Measurements from ENCODE around the gene DNAJC1.

DNA sequence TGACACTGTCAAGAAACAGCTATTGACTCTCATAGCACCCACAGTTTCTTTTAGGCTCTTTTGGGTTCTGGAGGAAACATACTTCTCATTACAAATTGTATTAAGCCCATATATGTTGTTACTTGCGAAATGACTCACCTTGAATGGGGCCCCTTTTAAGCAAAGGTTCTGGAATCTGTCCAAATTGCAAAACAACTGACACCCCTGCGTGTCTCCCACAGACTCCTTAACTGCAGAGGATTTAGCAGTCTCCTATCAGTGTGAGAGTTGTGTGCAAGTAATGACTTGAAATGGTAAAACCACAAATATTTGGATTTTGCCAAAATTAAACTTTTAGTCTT lies 192.3 kb downstream of the DNAJC1 start:
- TF ChIP-seq, protein P1, sequence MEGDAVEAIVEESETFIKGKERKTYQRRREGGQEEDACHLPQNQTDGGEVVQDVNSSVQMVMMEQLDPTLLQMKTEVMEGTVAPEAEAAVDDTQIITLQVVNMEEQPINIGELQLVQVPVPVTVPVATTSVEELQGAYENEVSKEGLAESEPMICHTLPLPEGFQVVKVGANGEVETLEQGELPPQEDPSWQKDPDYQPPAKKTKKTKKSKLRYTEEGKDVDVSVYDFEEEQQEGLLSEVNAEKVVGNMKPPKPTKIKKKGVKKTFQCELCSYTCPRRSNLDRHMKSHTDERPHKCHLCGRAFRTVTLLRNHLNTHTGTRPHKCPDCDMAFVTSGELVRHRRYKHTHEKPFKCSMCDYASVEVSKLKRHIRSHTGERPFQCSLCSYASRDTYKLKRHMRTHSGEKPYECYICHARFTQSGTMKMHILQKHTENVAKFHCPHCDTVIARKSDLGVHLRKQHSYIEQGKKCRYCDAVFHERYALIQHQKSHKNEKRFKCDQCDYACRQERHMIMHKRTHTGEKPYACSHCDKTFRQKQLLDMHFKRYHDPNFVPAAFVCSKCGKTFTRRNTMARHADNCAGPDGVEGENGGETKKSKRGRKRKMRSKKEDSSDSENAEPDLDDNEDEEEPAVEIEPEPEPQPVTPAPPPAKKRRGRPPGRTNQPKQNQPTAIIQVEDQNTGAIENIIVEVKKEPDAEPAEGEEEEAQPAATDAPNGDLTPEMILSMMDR (IDR thresholded peaks at IDR 0.05; ENCODE audit: control extremely low read depth in 1 of 3, insufficient read depth in 1 of 3, low read depth in 1 of 3, low read length in 3 of 3) = no peak
- TF ChIP-seq SP4 (IDR thresholded peaks at IDR 0.05; ENCODE audit: low read length) (no peak), EP300 (IDR thresholded peaks at IDR 0.05; ENCODE audit: borderline replicate concordance in 1 of 2, low read depth in 2 of 2, low read length in 2 of 2) (no peak), HDAC2 (IDR thresholded peaks at IDR 0.05; ENCODE audit: borderline replicate concordance in 1 of 2, low read depth in 2 of 2, low read length in 2 of 2) (no peak), CEBPB (IDR thresholded peaks at IDR 0.05; ENCODE audit: low read depth, low read length) (no peak), SIRT6 (IDR thresholded peaks at IDR 0.05; ENCODE audit: low read length) (no peak), SP2 (IDR thresholded peaks at IDR 0.05; ENCODE audit: low read length) (no peak), BACH1 (IDR thresholded peaks at IDR 0.05; ENCODE audit: low read length) (no peak)
